HEK293 (cell line): ENCODE data around the gene TSR3.
A peak's percentile ranks its signal among the peaks of the same experiment; 100 is the strongest.

Experiments
- BCL11B ChIP-seq: fragments of 450-650 bp; formaldehyde crosslinking; IDR thresholded peaks from 2 replicates; pipeline ENCODE4 v1.5.1; 2016; ENCODE audit warnings: low read depth, missing biosample characterization, missing genetic modification characterization
- GLIS1 ChIP-seq: fragments of 450-650 bp; formaldehyde crosslinking; IDR thresholded peaks from 2 replicates; pipeline ENCODE4 v1.5.1; 2016; ENCODE audit warnings: missing biosample characterization, missing genetic modification characterization
- HOXD13 ChIP-seq: sonication (generic); formaldehyde crosslinking; IDR thresholded peaks from 2 replicates; pipeline ENCODE4 v1.8.0; 2022; ENCODE audit warnings: missing genetic modification reagents, borderline replicate concordance
- KLF8 ChIP-seq: fragments of 450-650 bp; formaldehyde crosslinking; IDR thresholded peaks from 2 replicates; pipeline ENCODE4 v1.5.1; 2016; ENCODE audit warnings: missing biosample characterization, missing genetic modification characterization
- KLF9 ChIP-seq: fragments of 450-650 bp; formaldehyde crosslinking; IDR thresholded peaks from 2 replicates; pipeline ENCODE4 v1.5.1; 2016; ENCODE audit warnings: missing biosample characterization, missing genetic modification characterization, low read depth
- OVOL3 ChIP-seq: fragments of 450-650 bp; formaldehyde crosslinking; IDR thresholded peaks from 2 replicates; pipeline ENCODE4 v1.5.1; 2016; ENCODE audit warnings: missing biosample characterization, missing genetic modification characterization
- SP3 ChIP-seq: fragments of 450-650 bp; formaldehyde crosslinking; IDR thresholded peaks from 2 replicates; pipeline ENCODE4 v1.5.1; 2016; ENCODE audit warnings: missing biosample characterization, missing genetic modification characterization
- ZBTB1 ChIP-seq: fragments of 450-650 bp; formaldehyde crosslinking; IDR thresholded peaks from 2 replicates; pipeline ENCODE4 v1.5.1; 2016; ENCODE audit warnings: missing biosample characterization, missing genetic modification characterization
- ZBTB21 ChIP-seq: fragments of 450-650 bp; formaldehyde crosslinking; IDR thresholded peaks from 2 replicates; pipeline ENCODE4 v1.5.1; 2017; ENCODE audit warnings: missing biosample characterization, missing genetic modification characterization
- ZBTB7A ChIP-seq: fragments of 450-650 bp; formaldehyde crosslinking; IDR thresholded peaks from 2 replicates; pipeline ENCODE4 v1.5.1; 2016; ENCODE audit warnings: low read depth, missing biosample characterization, missing genetic modification characterization
- ZEB2 ChIP-seq: fragments of 450-650 bp; formaldehyde crosslinking; IDR thresholded peaks from 2 replicates; pipeline ENCODE4 v1.5.1; 2016; ENCODE audit warnings: missing biosample characterization, missing genetic modification characterization
- ZFP37 ChIP-seq: fragments of 450-650 bp; formaldehyde crosslinking; IDR thresholded peaks from 2 replicates; pipeline ENCODE4 v1.5.1; 2016; ENCODE audit warnings: missing biosample characterization, missing genetic modification characterization
- ZIC2 ChIP-seq: fragments of 450-650 bp; formaldehyde crosslinking; IDR thresholded peaks from 2 replicates; pipeline ENCODE4 v1.5.1; 2016; ENCODE audit warnings: missing biosample characterization, missing genetic modification characterization
- ZNF157 ChIP-seq: fragments of 450-650 bp; formaldehyde crosslinking; IDR thresholded peaks from 2 replicates; pipeline ENCODE4 v1.5.1; 2016; ENCODE audit warnings: missing biosample characterization, missing genetic modification characterization
- ZNF184 ChIP-seq: fragments of 450-650 bp; IDR thresholded peaks from 2 replicates; pipeline ENCODE4 v1.5.1; 2018; ENCODE audit warnings: missing biosample characterization, mild to moderate bottlenecking, missing genetic modification characterization
- ZNF37A ChIP-seq: fragments of 450-650 bp; IDR thresholded peaks from 2 replicates; pipeline ENCODE4 v1.5.1; 2018; ENCODE audit warnings: missing biosample characterization, missing genetic modification characterization
- ZNF391 ChIP-seq: fragments of 450-650 bp; formaldehyde crosslinking; IDR thresholded peaks from 2 replicates; pipeline ENCODE4 v1.5.1; 2016; ENCODE audit warnings: low read depth, missing biosample characterization, missing genetic modification characterization, borderline replicate concordance
- ZNF394 ChIP-seq: fragments of 450-650 bp; formaldehyde crosslinking; IDR thresholded peaks from 2 replicates; pipeline ENCODE4 v1.5.1; 2016; ENCODE audit warnings: missing biosample characterization, missing genetic modification characterization, mild to moderate bottlenecking, moderate library complexity, borderline replicate concordance
- ZNF549 ChIP-seq: fragments of 450-650 bp; IDR thresholded peaks from 2 replicates; pipeline ENCODE4 v1.5.1; 2018; ENCODE audit warnings: missing biosample characterization, missing genetic modification characterization, mild to moderate bottlenecking, inconsistent platforms, moderate library complexity
- ZNF596 ChIP-seq: fragments of 450-650 bp; IDR thresholded peaks from 2 replicates; pipeline ENCODE4 v1.5.0; 2018; ENCODE audit warnings: missing biosample characterization, mild to moderate bottlenecking, missing genetic modification characterization, moderate library complexity
- ZNF600 ChIP-seq: fragments of 450-650 bp; formaldehyde crosslinking; IDR thresholded peaks from 2 replicates; pipeline ENCODE4 v1.5.1; 2016; ENCODE audit warnings: missing biosample characterization, missing genetic modification characterization
- ZNF624 ChIP-seq: fragments of 450-650 bp; formaldehyde crosslinking; IDR thresholded peaks from 2 replicates; pipeline ENCODE4 v1.5.1; 2017; ENCODE audit warnings: missing biosample characterization, missing genetic modification characterization
- ZXDB ChIP-seq: fragments of 450-650 bp; formaldehyde crosslinking; IDR thresholded peaks from 2 replicates; pipeline ENCODE4 v1.5.1; 2016; ENCODE audit warnings: missing biosample characterization, missing genetic modification characterization
- TF ChIP-seq, protein P1 (sequence below): fragments of 450-650 bp; formaldehyde crosslinking; IDR thresholded peaks from 2 replicates; pipeline ENCODE4 v1.5.1; 2016; ENCODE audit warnings: missing biosample characterization, missing genetic modification characterization
- TF ChIP-seq, protein P2 (sequence below): fragments of 450-650 bp; formaldehyde crosslinking; IDR thresholded peaks from 2 replicates; pipeline ENCODE4 v1.5.1; 2016; ENCODE audit warnings: missing biosample characterization, missing genetic modification characterization
- TF ChIP-seq, protein P3 (sequence below): fragments of 450-650 bp; formaldehyde crosslinking; IDR thresholded peaks from 2 replicates; pipeline ENCODE4 v1.5.1; 2016; ENCODE audit warnings: missing biosample characterization, missing genetic modification characterization, low read depth
- TF ChIP-seq, protein P4 (sequence below): fragments of 450-650 bp; formaldehyde crosslinking; IDR thresholded peaks from 2 replicates; pipeline ENCODE4 v1.5.1; 2016; ENCODE audit warnings: missing biosample characterization, missing genetic modification characterization, borderline replicate concordance
- TF ChIP-seq, protein P5 (sequence below): fragments of 450-650 bp; formaldehyde crosslinking; IDR thresholded peaks from 2 replicates; pipeline ENCODE4 v1.5.1; 2016; ENCODE audit warnings: missing biosample characterization, missing genetic modification characterization

Gene TSR3

DNA sequence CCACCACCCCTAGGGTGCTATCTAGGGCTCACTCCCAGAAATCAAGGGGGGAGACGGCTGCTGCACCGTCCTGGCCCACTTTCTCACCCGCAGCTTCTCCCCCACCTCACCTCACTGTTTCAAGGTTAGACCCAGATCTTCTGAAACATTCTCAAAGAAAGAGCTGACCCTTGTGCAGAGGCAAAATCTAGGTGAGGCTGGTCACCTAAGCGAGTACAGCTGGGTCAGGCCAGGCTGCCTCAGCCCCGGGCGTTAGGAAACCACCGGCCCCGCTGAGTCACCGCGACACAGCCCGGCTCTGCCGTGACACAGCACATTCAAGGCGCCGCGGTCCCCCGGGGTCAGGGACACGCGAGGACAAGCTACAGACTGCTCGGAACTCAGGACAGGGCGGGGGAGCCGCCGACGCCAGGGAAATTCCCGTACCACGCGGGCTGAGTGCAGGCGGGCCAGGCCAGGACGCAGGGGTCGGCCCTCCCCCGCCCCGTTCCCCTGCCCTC, 27.2 kb upstream of the TSR3 start (continued):
- no peak for TF ChIP-seq ZNF596 (tag by site-specific recombination)
- TF ChIP-seq KLF9 (tag by site-specific recombination): peak; percentile 33; the same call in 1 of the 2 replicates
- peak; percentile 32; the same call in 1 of the 2 replicates for TF ChIP-seq GLIS1
- peak; percentile 85; the same call in 1 of the 2 replicates for TF ChIP-seq BCL11B (tag by site-specific recombination)
- TF ChIP-seq ZBTB21: no peak
- TF ChIP-seq ZNF600 (tag by site-specific recombination): peak; percentile 91
- no peak for TF ChIP-seq ZNF624
- TF ChIP-seq ZEB2 (tag by site-specific recombination): peak; percentile 71
- TF ChIP-seq, protein P1, sequence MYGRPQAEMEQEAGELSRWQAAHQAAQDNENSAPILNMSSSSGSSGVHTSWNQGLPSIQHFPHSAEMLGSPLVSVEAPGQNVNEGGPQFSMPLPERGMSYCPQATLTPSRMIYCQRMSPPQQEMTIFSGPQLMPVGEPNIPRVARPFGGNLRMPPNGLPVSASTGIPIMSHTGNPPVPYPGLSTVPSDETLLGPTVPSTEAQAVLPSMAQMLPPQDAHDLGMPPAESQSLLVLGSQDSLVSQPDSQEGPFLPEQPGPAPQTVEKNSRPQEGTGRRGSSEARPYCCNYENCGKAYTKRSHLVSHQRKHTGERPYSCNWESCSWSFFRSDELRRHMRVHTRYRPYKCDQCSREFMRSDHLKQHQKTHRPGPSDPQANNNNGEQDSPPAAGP (tag by site-specific recombination): peak; percentile 88; the same call in 1 of the 2 replicates
- TF ChIP-seq ZIC2 (tag by site-specific recombination): peak; percentile 46; the same call in 1 of the 2 replicates
- TF ChIP-seq ZFP37 (tag by site-specific recombination): peak; percentile 58; the same call in 1 of the 2 replicates
- no peak for TF ChIP-seq OVOL3
- peak; percentile 56; the same call in 1 of the 2 replicates for TF ChIP-seq ZBTB7A (tag by site-specific recombination)
- peak; percentile 74; the same call in 1 of the 2 replicates for TF ChIP-seq KLF8 (tag by site-specific recombination)
- peak; percentile 78 for TF ChIP-seq ZXDB (tag by site-specific recombination)
- TF ChIP-seq, protein P2, sequence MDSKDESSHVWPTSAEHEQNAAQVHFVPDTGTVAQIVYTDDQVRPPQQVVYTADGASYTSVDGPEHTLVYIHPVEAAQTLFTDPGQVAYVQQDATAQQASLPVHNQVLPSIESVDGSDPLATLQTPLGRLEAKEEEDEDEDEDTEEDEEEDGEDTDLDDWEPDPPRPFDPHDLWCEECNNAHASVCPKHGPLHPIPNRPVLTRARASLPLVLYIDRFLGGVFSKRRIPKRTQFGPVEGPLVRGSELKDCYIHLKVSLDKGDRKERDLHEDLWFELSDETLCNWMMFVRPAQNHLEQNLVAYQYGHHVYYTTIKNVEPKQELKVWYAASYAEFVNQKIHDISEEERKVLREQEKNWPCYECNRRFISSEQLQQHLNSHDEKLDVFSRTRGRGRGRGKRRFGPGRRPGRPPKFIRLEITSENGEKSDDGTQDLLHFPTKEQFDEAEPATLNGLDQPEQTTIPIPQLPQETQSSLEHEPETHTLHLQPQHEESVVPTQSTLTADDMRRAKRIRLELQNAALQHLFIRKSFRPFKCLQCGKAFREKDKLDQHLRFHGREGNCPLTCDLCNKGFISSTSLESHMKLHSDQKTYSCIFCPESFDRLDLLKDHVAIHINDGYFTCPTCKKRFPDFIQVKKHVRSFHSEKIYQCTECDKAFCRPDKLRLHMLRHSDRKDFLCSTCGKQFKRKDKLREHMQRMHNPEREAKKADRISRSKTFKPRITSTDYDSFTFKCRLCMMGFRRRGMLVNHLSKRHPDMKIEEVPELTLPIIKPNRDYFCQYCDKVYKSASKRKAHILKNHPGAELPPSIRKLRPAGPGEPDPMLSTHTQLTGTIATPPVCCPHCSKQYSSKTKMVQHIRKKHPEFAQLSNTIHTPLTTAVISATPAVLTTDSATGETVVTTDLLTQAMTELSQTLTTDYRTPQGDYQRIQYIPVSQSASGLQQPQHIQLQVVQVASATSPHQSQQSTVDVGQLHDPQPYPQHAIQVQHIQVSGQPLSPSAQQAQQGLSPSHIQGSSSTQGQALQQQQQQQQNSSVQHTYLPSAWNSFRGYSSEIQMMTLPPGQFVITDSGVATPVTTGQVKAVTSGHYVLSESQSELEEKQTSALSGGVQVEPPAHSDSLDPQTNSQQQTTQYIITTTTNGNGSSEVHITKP (tag by site-specific recombination): peak; percentile 55; the same call in 1 of the 2 replicates
- TF ChIP-seq, protein P3, sequence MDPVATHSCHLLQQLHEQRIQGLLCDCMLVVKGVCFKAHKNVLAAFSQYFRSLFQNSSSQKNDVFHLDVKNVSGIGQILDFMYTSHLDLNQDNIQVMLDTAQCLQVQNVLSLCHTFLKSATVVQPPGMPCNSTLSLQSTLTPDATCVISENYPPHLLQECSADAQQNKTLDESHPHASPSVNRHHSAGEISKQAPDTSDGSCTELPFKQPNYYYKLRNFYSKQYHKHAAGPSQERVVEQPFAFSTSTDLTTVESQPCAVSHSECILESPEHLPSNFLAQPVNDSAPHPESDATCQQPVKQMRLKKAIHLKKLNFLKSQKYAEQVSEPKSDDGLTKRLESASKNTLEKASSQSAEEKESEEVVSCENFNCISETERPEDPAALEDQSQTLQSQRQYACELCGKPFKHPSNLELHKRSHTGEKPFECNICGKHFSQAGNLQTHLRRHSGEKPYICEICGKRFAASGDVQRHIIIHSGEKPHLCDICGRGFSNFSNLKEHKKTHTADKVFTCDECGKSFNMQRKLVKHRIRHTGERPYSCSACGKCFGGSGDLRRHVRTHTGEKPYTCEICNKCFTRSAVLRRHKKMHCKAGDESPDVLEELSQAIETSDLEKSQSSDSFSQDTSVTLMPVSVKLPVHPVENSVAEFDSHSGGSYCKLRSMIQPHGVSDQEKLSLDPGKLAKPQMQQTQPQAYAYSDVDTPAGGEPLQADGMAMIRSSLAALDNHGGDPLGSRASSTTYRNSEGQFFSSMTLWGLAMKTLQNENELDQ (tag by site-specific recombination): no peak
- TF ChIP-seq HOXD13 (CRISPR knock-in tag): no peak
- no peak for TF ChIP-seq ZNF37A (tag by site-specific recombination)
- 0 out of 2 replicates have a peak, but pooled peaks have one; percentile 15 for TF ChIP-seq ZNF391 (tag by site-specific recombination)
- TF ChIP-seq ZBTB1 (tag by site-specific recombination): peak; percentile 44; the same call in 1 of the 2 replicates
- TF ChIP-seq, protein P4, sequence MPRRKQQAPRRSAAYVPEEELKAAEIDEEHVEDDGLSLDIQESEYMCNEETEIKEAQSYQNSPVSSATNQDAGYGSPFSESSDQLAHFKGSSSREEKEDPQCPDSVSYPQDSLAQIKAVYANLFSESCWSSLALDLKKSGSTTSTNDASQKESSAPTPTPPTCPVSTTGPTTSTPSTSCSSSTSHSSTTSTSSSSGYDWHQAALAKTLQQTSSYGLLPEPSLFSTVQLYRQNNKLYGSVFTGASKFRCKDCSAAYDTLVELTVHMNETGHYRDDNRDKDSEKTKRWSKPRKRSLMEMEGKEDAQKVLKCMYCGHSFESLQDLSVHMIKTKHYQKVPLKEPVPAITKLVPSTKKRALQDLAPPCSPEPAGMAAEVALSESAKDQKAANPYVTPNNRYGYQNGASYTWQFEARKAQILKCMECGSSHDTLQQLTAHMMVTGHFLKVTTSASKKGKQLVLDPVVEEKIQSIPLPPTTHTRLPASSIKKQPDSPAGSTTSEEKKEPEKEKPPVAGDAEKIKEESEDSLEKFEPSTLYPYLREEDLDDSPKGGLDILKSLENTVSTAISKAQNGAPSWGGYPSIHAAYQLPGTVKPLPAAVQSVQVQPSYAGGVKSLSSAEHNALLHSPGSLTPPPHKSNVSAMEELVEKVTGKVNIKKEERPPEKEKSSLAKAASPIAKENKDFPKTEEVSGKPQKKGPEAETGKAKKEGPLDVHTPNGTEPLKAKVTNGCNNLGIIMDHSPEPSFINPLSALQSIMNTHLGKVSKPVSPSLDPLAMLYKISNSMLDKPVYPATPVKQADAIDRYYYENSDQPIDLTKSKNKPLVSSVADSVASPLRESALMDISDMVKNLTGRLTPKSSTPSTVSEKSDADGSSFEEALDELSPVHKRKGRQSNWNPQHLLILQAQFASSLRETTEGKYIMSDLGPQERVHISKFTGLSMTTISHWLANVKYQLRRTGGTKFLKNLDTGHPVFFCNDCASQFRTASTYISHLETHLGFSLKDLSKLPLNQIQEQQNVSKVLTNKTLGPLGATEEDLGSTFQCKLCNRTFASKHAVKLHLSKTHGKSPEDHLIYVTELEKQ (tag by site-specific recombination): peak; percentile 11; the same call in 1 of the 2 replicates
- peak; percentile 52; the same call in 1 of the 2 replicates for TF ChIP-seq ZNF394 (tag by site-specific recombination)
- TF ChIP-seq ZNF549 (tag by site-specific recombination): no peak
- TF ChIP-seq ZNF157: no peak
- TF ChIP-seq ZNF184 (tag by site-specific recombination): no peak
- peak; percentile 28 for TF ChIP-seq SP3 (tag by site-specific recombination)
- TF ChIP-seq, protein P5, sequence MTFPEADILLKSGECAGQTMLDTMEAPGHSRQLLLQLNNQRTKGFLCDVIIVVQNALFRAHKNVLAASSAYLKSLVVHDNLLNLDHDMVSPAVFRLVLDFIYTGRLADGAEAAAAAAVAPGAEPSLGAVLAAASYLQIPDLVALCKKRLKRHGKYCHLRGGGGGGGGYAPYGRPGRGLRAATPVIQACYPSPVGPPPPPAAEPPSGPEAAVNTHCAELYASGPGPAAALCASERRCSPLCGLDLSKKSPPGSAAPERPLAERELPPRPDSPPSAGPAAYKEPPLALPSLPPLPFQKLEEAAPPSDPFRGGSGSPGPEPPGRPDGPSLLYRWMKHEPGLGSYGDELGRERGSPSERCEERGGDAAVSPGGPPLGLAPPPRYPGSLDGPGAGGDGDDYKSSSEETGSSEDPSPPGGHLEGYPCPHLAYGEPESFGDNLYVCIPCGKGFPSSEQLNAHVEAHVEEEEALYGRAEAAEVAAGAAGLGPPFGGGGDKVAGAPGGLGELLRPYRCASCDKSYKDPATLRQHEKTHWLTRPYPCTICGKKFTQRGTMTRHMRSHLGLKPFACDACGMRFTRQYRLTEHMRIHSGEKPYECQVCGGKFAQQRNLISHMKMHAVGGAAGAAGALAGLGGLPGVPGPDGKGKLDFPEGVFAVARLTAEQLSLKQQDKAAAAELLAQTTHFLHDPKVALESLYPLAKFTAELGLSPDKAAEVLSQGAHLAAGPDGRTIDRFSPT (tag by site-specific recombination): peak; percentile 54
